ENCODE measurements around the gene RCAN3.

The RCAN3 gene

DNA sequence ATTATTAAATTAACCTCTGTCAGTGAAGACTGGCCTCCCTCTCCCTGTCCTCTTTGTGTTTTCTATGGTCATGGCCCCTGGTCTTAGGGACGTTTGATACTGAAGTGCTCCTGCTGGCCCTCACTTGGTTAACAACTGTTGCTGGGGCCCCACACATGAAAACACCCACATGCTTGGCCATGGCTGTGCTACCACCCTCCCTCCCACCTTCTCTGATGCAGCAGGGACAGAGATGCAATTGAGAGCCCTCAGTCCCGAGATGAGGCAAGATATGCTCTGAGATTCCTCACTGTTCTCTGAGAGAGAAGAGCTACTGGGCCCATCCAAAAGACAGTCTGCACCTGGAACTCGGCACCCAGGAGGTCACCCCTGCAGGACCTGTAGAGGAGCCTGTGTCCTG, 86.6 kb downstream of the RCAN3 start (continued):
- TF ChIP-seq, protein P1, sequence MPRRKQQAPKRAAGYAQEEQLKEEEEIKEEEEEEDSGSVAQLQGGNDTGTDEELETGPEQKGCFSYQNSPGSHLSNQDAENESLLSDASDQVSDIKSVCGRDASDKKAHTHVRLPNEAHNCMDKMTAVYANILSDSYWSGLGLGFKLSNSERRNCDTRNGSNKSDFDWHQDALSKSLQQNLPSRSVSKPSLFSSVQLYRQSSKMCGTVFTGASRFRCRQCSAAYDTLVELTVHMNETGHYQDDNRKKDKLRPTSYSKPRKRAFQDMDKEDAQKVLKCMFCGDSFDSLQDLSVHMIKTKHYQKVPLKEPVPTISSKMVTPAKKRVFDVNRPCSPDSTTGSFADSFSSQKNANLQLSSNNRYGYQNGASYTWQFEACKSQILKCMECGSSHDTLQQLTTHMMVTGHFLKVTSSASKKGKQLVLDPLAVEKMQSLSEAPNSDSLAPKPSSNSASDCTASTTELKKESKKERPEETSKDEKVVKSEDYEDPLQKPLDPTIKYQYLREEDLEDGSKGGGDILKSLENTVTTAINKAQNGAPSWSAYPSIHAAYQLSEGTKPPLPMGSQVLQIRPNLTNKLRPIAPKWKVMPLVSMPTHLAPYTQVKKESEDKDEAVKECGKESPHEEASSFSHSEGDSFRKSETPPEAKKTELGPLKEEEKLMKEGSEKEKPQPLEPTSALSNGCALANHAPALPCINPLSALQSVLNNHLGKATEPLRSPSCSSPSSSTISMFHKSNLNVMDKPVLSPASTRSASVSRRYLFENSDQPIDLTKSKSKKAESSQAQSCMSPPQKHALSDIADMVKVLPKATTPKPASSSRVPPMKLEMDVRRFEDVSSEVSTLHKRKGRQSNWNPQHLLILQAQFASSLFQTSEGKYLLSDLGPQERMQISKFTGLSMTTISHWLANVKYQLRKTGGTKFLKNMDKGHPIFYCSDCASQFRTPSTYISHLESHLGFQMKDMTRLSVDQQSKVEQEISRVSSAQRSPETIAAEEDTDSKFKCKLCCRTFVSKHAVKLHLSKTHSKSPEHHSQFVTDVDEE (CRISPR knock-in tag; IDR thresholded peaks at IDR 0.05) = no peak
- TF ChIP-seq ARNTL (CRISPR knock-in tag; IDR thresholded peaks at IDR 0.05; ENCODE audit: borderline replicate concordance, low read depth) (no peak), CSDC2 (CRISPR knock-in tag; IDR thresholded peaks at IDR 0.05) (no peak), SNAI2 (CRISPR knock-in tag; IDR thresholded peaks at IDR 0.05) (no peak), GLIS3 (CRISPR knock-in tag; IDR thresholded peaks at IDR 0.05) (no peak), TCF4 (CRISPR knock-in tag; IDR thresholded peaks at IDR 0.05; ENCODE audit: borderline replicate concordance) (no peak), OSR1 (CRISPR knock-in tag; IDR thresholded peaks at IDR 0.05) (no peak)
